ENCODE measurements around the gene REV1. TPM values are rescaled to one million over a fixed set of nuclear protein-coding genes. Genes with fewer than 3 reads are reported as not detected.

The REV1 gene
- total and polyA plus RNA-seq, 2 of the 13 experiments (the other 11 are each of a cell fraction or from before 2014, with no cell fraction given), result 49.1 to 71.8 TPM

GRCh38 chr2:99524056-99524455 is 34.2 kb upstream of the REV1 start (continued):
- TF ChIP-seq ATF4 (CRISPR knock-in tag; IDR thresholded peaks at IDR 0.05), result no peak

GRCh38 chr2:99522157-99522556 is 32.3 kb upstream of the REV1 start:
- Histone ChIP-seq H3K4me2 (ENCODE audit: low read depth, low read length) (no peak overlapping the region), H3K79me2 (ENCODE audit: insufficient read depth, low read length) (no peaks in the 10 kb centered on the region), H4K20me1 (ENCODE audit: insufficient read depth, low read length) (no peaks in the 10 kb centered on the region), H2AFZ (ENCODE audit: low read length) (no peak overlapping the region), H3K4me3 (replicated peaks in 1 of 3; ENCODE audit: insufficient read depth in 1 of 3, low read depth in 2 of 3, low read length in 3 of 3) (no peak overlapping the region), H3K36me3 (replicated peaks in 1 of 2; ENCODE audit: control insufficient read depth in 1 of 2, insufficient read depth in 2 of 2, low read length in 2 of 2) (no peaks in the 10 kb centered on the region), H3K9ac (ENCODE audit: insufficient read depth, low read depth, low read length) (no peak overlapping the region), H3K27me3 (ENCODE audit: control insufficient read depth in 1 of 2, insufficient read depth in 2 of 2, low read length in 2 of 2) (no peaks in the 10 kb centered on the region; a peak in 2 of 5 replicates), H3K9me3 (ENCODE audit: low read length) (no peaks in the 10 kb centered on the region), H3K4me1 (ENCODE audit: insufficient read depth, low read length) (no peaks in the 10 kb centered on the region), H3K27ac (ENCODE audit: extremely low read length, insufficient read depth, low read length) (no peak overlapping the region)
- no TSS peak for BruUV-seq (replicated peaks)
- ChIA-PET POLR2A (no interaction called here), CTCF (ENCODE audit: low intra/inter-chr PET ratio, low total read pairs) (no interaction called here)
- ATAC-seq (no peak), DNase-seq (ENCODE audit: low spot score) (no peak), FAIRE-seq (no peak)
- intact Hi-C loops (cut with micrococcal nuclease; ENCODE audit: unreplicated experiment), result no loop called here
- 28% methylated on average over 2 of the region's 2 CpGs for WGBS (ENCODE audit: low lambda C conversion rate)
- TF ChIP-seq MAFK (conservative IDR thresholded peaks at IDR 0.05 in 1 of 2, IDR thresholded peaks at IDR 0.05 in 1 of 2; ENCODE audit: low read length in 2 of 2), result peak; percentile 97 to 98
- no peak for TF ChIP-seq WIZ (CRISPR knock-in tag; IDR thresholded peaks at IDR 0.05)
- TF ChIP-seq ZNF558 (CRISPR knock-in tag; IDR thresholded peaks at IDR 0.05; ENCODE audit: borderline replicate concordance), result no peak
- no peak for TF ChIP-seq SP5 (CRISPR knock-in tag; IDR thresholded peaks at IDR 0.05; ENCODE audit: borderline replicate concordance, low read depth)
- no peak for TF ChIP-seq ZNF616 (CRISPR knock-in tag; IDR thresholded peaks at IDR 0.05; ENCODE audit: low read depth)
- TF ChIP-seq MAFF (IDR thresholded peaks at IDR 0.05; ENCODE audit: low read depth, low read length), result peak; percentile 96
- TF ChIP-seq MAX (IDR thresholded peaks at IDR 0.05), result no peak
- in situ Hi-C loops (cut with HindIII; ENCODE audit: extremely low pct_ligation_motif_present, low pct_unique_long_range_greater_than_20kb), result no loop called here
